H4 (cell line): ENCODE measurements around the gene HPCAL1. TPM values are rescaled to one million over a fixed set of nuclear protein-coding genes. Genes with fewer than 3 reads are reported as not detected.

Experiments used
- total RNA-seq: library from RNA; depleted of rRNA; stranded (reverse); fragments of >200 nt; shearing (Covaris generic); gene quantifications from 2 replicates; pipeline ENCODE4 v1.2.3, GENCODE V29; 2014; rRNA removed

HPCAL1 gene
- total RNA-seq, 1 experiment from 2014 or later = 50.8 TPM

Other genes starting within 250 kb of the HPCAL1 start
- gene CYS1, start 222.5 kb upstream of the HPCAL1 start, total RNA-seq = 0.43 and 1.1 TPM in 2 replicates
- 51.9 and 68.5 TPM in 2 replicates for gene RRM2, start 180.2 kb upstream of the HPCAL1 start, total RNA-seq
- gene ODC1, start 145.4 kb downstream of the HPCAL1 start, total RNA-seq = 123 and 131 TPM in 2 replicates